HepG2 (cell line): Measurements from ENCODE around the gene RNH1. TPM values are rescaled to one million over a fixed set of nuclear protein-coding genes. Genes with fewer than 3 reads are reported as not detected.

Experiments used
- ATAC-seq: fragments of 200-7000 bp; cut with Tn5 transposase; 3 replicates; pipeline ENCODE4 v1.9.1; 2020; ENCODE audit warnings: mild to moderate bottlenecking, moderate library complexity
- BruUV-seq: library from RNA; stranded (reverse); fragments of 400-500 nt; replicated peaks from 2 replicates; lab custom pipeline; 2021; lab: Mats Ljungman, UMichigan
- CTCF ChIA-PET: fragments of 300-600 bp; formaldehyde crosslinking; extraction: SDS; loops from one replicate; lab custom pipeline; 2021; ENCODE audit warnings: low total read pairs, inconsistent platforms, low intra/inter-chr PET ratio; lab: Yijun Ruan, JAX
- POLR2A ChIA-PET: fragments of 350-600 bp; sonication (Branson Sonifier 250); formaldehyde crosslinking; loops from one replicate; lab custom pipeline; 2020; ENCODE audit warnings: antibody characterized with exemption, inconsistent platforms; lab: Yijun Ruan, JAX
- DNase-seq: peaks from one replicate; pipeline ENCODE4 v3.0.0-alpha.2; 2015; ENCODE audit warnings: low spot score
- FAIRE-seq: peaks from 3 replicates; lab custom pipeline; 2011; peaks lifted over from hg19 to GRCh38; lab: Jason Lieb, UNC
- H2AFZ ChIP-seq: one replicate; pipeline ENCODE4 v1.6.1; 2011; ENCODE audit warnings: low read length, inconsistent platforms
- H3K27ac ChIP-seq: fragments of 300-600 bp; 3 replicates; pipeline ENCODE4 v1.8.0; 2011; ENCODE audit warnings: mixed run types, mild to moderate bottlenecking, mixed read lengths, low read length, inconsistent platforms; ENCODE audit not compliant: insufficient read depth; ENCODE audit errors: extremely low read length
- H3K27me3 ChIP-seq, 2 experiments: fragments of 200-600 bp in 1 of 2; 2 replicates in 1 of 2; 3 replicates in 1 of 2; pipeline versions ENCODE4 v1.6.0 to v1.8.0; 2011; ENCODE audit warnings: low read length in 2 of 2, mild to moderate bottlenecking in 2 of 2, moderate library complexity in 2 of 2, inconsistent platforms in 1 of 2; ENCODE audit not compliant: insufficient read depth in 2 of 2, control insufficient read depth in 1 of 2
- H3K36me3 ChIP-seq, 2 experiments: fragments of 200-600 bp in 1 of 2; replicated peaks in 1 of 2; 2 replicates in 1 of 2; 3 replicates in 1 of 2; pipeline versions ENCODE4 v1.5.1 to v1.8.0; 2011; ENCODE audit warnings: low read length in 2 of 2, inconsistent platforms in 1 of 2; ENCODE audit not compliant: insufficient read depth in 2 of 2, control insufficient read depth in 1 of 2
- H3K4me1 ChIP-seq: 2 replicates; pipeline ENCODE4 v1.5.1; 2012; ENCODE audit warnings: low read length, inconsistent platforms; ENCODE audit not compliant: insufficient read depth
- H3K4me2 ChIP-seq: 2 replicates; pipeline ENCODE4 v1.6.0; 2011; ENCODE audit warnings: low read depth, low read length, inconsistent platforms
- H3K4me3 ChIP-seq, 3 experiments: fragments of 200-600 bp in 1 of 3; sonication (generic), shearing (Covaris generic) in 1 of 3; replicated peaks in 1 of 3; 2 replicates each; pipeline ENCODE4 v1.5.1; 2011 to 2016; ENCODE audit warnings: low read length in 3 of 3, inconsistent platforms in 2 of 3, low read depth in 2 of 3, mild to moderate bottlenecking in 2 of 3, control low read depth in 1 of 3, mixed read lengths in 1 of 3; ENCODE audit not compliant: insufficient read depth in 1 of 3
- H3K79me2 ChIP-seq: one replicate; pipeline ENCODE4 v1.6.1; 2011; ENCODE audit warnings: low read length, inconsistent platforms; ENCODE audit not compliant: insufficient read depth
- H3K9ac ChIP-seq: 2 replicates; pipeline ENCODE4 v1.6.0; 2011; ENCODE audit warnings: mild to moderate bottlenecking, low read depth, low read length, inconsistent platforms; ENCODE audit not compliant: insufficient read depth
- H3K9me3 ChIP-seq: 2 replicates; pipeline ENCODE4 v1.5.1; 2012; ENCODE audit warnings: mild to moderate bottlenecking, low read length
- H4K20me1 ChIP-seq: 2 replicates; pipeline ENCODE4 v1.6.0; 2011; ENCODE audit warnings: inconsistent platforms, mild to moderate bottlenecking, low read length, moderate library complexity; ENCODE audit not compliant: insufficient read depth
- CBX1 ChIP-seq: IDR thresholded peaks from one replicate; pipeline ENCODE4 v1.6.1; 2016; ENCODE audit warnings: antibody characterized with exemption, low read depth
- CREM ChIP-seq, 2 experiments: sonication (generic) in 1 of 2; formaldehyde crosslinking in 1 of 2; IDR thresholded peaks; 2 replicates each; pipeline versions ENCODE4 v1.4.0 to v1.6.1; 2016 to 2020; ENCODE audit warnings: antibody characterized with exemption in 1 of 2, mild to moderate bottlenecking in 1 of 2, missing genetic modification reagents in 1 of 2
- EED ChIP-seq: sonication (generic); formaldehyde crosslinking; IDR thresholded peaks from 2 replicates; pipeline ENCODE4 v1.5.0; 2020; ENCODE audit warnings: mild to moderate bottlenecking, missing genetic modification reagents
- FOXA3 ChIP-seq: IDR thresholded peaks from 2 replicates; pipeline ENCODE4 v1.6.1; 2016; ENCODE audit warnings: missing genetic modification reagents, missing compliant biosample characterization
- FOXC1 ChIP-seq: sonication (generic); formaldehyde crosslinking; IDR thresholded peaks from 2 replicates; pipeline ENCODE4 v1.8.0; 2022; ENCODE audit warnings: mild to moderate bottlenecking, missing genetic modification reagents, borderline replicate concordance
- MIER2 ChIP-seq: IDR thresholded peaks from 2 replicates; pipeline ENCODE4 v1.6.1; 2016; ENCODE audit warnings: missing biosample characterization, missing genetic modification reagents
- RORA ChIP-seq: sonication (generic); formaldehyde crosslinking; IDR thresholded peaks from 2 replicates; pipeline ENCODE4 v1.5.0; 2020; ENCODE audit warnings: mild to moderate bottlenecking, missing genetic modification reagents, moderate library complexity
- ZNF382 ChIP-seq: sonication (generic); formaldehyde crosslinking; IDR thresholded peaks from 2 replicates; pipeline ENCODE4 v1.5.0; 2020; ENCODE audit warnings: missing genetic modification reagents, mild to moderate bottlenecking, borderline replicate concordance
- ZNF746 ChIP-seq: sonication (generic); formaldehyde crosslinking; IDR thresholded peaks from 2 replicates; pipeline ENCODE4 v1.8.0; 2022; ENCODE audit warnings: mild to moderate bottlenecking, missing genetic modification reagents
- ZNF776 ChIP-seq: sonication (generic); formaldehyde crosslinking; IDR thresholded peaks from 2 replicates; pipeline ENCODE4 v1.4.0; 2020; ENCODE audit warnings: mild to moderate bottlenecking, missing genetic modification reagents
- ZNF839 ChIP-seq: sonication (generic); formaldehyde crosslinking; IDR thresholded peaks from 2 replicates; pipeline ENCODE4 v1.4.0; 2020; ENCODE audit warnings: missing genetic modification reagents, mild to moderate bottlenecking, borderline replicate concordance
- WGBS: methylation state at CpG from one replicate; pipeline ENCODE4 v1.1.6; 2017; ENCODE audit warnings: low lambda C conversion rate; 5-methylcytosine and 5-hydroxymethylcytosine counted together
- in situ Hi-C: cut with HindIII; loops from 2 replicates; pipeline ENCODE4 v1.10.0; 2017; ENCODE audit warnings: low pct_unique_long_range_greater_than_20kb; ENCODE audit not compliant: extremely low pct_ligation_motif_present
- intact Hi-C: fragments of 100-400 bp; cut with micrococcal nuclease; formaldehyde crosslinking; loops from one replicate; pipeline ENCODE4 v1.10.0; 2022; ENCODE audit not compliant: unreplicated experiment
- polyA plus RNA-seq, 8 experiments: library from polyadenylated mRNA; depleted of rRNA in 3 of 8; stranded (reverse) in 7 of 8; unstranded in 1 of 8; fragments of >200 nt; fragmentation: Illumina TruSeq in 4 of 8; extraction: Trizol in 4 of 8; gene quantifications; 2 replicates each; pipeline versions ENCODE4 v1.2.1 to v1.2.3, GENCODE V29; 2011 to 2016; ENCODE audit warnings: low read depth in 4 of 8, missing spikeins in 1 of 8, mixed read lengths in 1 of 8; ENCODE audit not compliant: insufficient read depth in 1 of 8
- total RNA-seq, 5 experiments: library from RNA; depleted of rRNA; stranded (reverse); fragments of >200 nt; fragmentation: Illumina TruSeq; extraction: Trizol; gene quantifications; 2 replicates each; pipeline ENCODE4 v1.2.3, GENCODE V29; 2016; ENCODE audit warnings: low read depth in 1 of 5
- TF ChIP-seq, protein P1 (sequence below): sonication (generic); formaldehyde crosslinking; IDR thresholded peaks from 2 replicates; pipeline ENCODE4 v1.4.0; 2020; ENCODE audit warnings: missing genetic modification reagents, mild to moderate bottlenecking, borderline replicate concordance
- TF ChIP-seq, protein P2 (sequence below): sonication (generic); formaldehyde crosslinking; IDR thresholded peaks from 2 replicates; pipeline ENCODE4 v1.5.1; 2020; ENCODE audit warnings: mild to moderate bottlenecking, missing genetic modification reagents, borderline replicate concordance

Gene RNH1
- total and polyA plus RNA-seq, 2 of the 13 experiments (the other 11 are each of a cell fraction or from before 2014, with no cell fraction given): 36.0 to 74.1 TPM

DNA sequence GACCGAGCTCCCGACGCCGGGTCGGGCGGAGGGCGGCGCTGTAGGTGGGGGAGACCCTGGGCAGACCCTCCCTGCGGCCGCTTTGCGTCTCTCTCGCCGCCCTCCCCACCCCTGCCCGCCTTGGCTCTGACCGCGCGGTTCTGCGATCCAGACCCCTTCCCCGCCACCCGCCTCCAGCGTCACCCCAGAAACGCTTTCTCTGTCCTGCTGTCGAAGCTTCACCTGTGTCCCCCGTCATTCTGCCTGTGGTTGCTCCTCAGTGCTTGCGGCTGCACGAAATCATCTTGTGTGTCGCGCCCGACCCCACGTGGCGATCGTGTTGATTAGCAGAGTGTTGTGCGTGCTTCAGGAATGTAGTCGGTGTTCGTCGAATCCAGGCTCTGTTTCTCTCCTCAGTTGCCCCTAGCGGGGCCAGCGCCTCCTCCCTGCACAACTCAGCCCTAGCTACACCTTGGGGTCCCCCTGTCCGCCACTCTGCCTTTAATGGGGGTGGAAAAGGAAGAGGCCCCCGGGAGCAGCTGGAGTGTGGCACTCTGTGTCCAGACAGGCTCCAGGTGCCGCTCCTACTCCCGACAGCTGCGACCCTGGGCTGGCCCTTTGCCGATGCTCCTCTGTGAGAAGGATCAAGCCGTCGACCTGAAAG is 56.1 kb downstream of the RNH1 start (continued):
- TF ChIP-seq, protein P1, sequence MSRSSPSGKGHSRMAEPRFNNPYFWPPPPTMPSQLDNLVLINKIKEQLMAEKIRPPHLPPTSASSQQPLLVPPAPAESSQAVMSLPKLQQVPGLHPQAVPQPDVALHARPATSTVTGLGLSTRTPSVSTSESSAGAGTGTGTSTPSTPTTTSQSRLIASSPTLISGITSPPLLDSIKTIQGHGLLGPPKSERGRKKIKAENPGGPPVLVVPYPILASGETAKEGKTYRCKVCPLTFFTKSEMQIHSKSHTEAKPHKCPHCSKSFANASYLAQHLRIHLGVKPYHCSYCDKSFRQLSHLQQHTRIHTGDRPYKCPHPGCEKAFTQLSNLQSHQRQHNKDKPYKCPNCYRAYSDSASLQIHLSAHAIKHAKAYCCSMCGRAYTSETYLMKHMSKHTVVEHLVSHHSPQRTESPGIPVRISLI (CRISPR knock-in tag): no peak
- no peak for TF ChIP-seq CREM (IDR thresholded peaks at IDR 0.05)
- TF ChIP-seq CREM (CRISPR knock-in tag; IDR thresholded peaks at IDR 0.05): no peak

DNA sequence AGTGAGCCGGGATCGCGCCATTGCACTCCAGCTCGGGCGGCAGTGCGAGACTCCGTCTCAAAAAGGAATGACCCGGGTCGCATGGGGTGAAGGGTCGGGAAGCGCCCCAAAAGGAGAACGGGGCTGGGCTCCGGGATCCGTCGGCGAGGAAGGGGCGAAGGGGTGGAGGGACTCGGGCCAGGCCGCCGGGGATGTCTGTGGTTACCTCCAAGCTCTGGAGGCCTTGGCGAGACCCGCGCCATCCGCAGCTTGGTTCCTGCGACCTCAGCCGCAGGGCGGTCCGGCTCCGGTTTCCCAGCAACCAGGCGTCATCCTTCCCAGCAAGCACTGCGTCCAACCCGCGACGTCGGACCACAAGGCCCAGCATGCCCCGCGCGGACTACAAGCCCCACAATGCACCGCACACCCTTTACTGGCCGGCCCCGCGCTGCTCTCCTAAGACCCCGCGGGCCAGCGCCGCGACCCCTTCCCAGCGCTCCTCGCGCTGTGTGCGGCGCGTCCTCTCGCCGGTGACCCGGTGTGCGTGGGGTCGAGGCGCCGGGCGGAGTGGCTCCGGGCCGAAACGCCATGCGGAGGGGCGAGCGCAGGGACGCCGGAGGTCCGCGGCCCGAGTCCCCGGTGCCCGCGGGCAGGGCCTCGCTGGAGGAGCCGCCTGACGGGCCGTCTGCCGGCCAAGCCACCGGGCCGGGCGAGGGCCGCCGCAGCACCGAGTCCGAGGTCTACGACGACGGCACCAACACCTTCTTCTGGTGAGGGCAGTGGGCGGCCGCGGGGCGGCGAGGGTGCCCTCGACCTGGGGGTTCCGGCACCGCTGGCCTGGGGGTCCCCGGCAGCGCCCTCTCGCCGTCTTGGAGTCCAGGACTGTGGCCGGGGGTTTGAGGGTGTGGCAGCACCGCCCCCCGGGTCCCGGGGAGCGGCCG is 56.9 kb downstream of the RNH1 start, which contains the start of gene PTDSS2:
Gene PTDSS2, plus strand, starts transcription at position 391 of the 920 bp plus-strand sequence. Its CDS starts 177 bp downstream, at position 568.
- Histone ChIP-seq H3K79me2 (peaks cover 39% of the 10 kb centered on the region), H4K20me1 (no peaks in the 10 kb centered on the region), H3K36me3 (peaks cover 9 to 27% of the 10 kb centered on the region in 2 experiments), H3K27ac (peak within 1 kb of the TSS; percentile 54), H2AFZ (no peak within 1 kb of the TSS), H3K4me1 (peaks cover 55% of the 10 kb centered on the region), H3K4me3 (peak within 1 kb of the TSS; percentile 78 to 89 (median 86)), H3K9me3 (no peaks in the 10 kb centered on the region), H3K27me3 (no peaks in the 10 kb centered on the region; a peak in 1 of 5 replicates), H3K9ac (peak within 1 kb of the TSS; percentile 89), H3K4me2 (peak within 1 kb of the TSS; percentile 87)
- intact Hi-C loops (loop anchor here (5.0 kb wide), 1 partner anchor 43 kb away; no protein-coding TSS in a partner anchor), in situ Hi-C loops (no loop called here)
- ChIA-PET POLR2A (interaction anchor here (0.7 to 3.9 kb wide), 11 partner anchors 8 to 145 kb away, joined by 3 to 31 read pairs (median 5); partner anchors contain the start of gene ANO9), CTCF (interaction anchor here (1.2 to 4.4 kb wide), 3 partner anchors 45 to 68 kb away, joined by 3 to 20 read pairs (median 5); no protein-coding TSS in a partner anchor)
- under 1% methylated on average over 36 of the region's 108 CpGs for WGBS
- ATAC-seq (peak; percentile 83), DNase-seq (peak; percentile 89), FAIRE-seq (peak; percentile 88)
- no TSS peak for BruUV-seq
- TF ChIP-seq ZNF746 (CRISPR knock-in tag) (no peak), MIER2 (CRISPR knock-in tag) (0 out of 2 replicates have a peak, but pooled peaks have one; percentile 12), FOXA3 (CRISPR knock-in tag) (peak; percentile 56), ZNF839 (CRISPR knock-in tag) (0 out of 2 replicates have a peak, but pooled peaks have one; percentile 45), EED (CRISPR knock-in tag) (0 out of 2 replicates have a peak, but pooled peaks have one; percentile 28), ZNF776 (CRISPR knock-in tag) (0 out of 2 replicates have a peak, but pooled peaks have one; percentile 57), RORA (CRISPR knock-in tag) (no peak), ZNF382 (no peak), FOXC1 (peak; percentile 33; the same call in 1 of the 2 replicates), CBX1 (peak; percentile 26)
- TF ChIP-seq, protein P2, sequence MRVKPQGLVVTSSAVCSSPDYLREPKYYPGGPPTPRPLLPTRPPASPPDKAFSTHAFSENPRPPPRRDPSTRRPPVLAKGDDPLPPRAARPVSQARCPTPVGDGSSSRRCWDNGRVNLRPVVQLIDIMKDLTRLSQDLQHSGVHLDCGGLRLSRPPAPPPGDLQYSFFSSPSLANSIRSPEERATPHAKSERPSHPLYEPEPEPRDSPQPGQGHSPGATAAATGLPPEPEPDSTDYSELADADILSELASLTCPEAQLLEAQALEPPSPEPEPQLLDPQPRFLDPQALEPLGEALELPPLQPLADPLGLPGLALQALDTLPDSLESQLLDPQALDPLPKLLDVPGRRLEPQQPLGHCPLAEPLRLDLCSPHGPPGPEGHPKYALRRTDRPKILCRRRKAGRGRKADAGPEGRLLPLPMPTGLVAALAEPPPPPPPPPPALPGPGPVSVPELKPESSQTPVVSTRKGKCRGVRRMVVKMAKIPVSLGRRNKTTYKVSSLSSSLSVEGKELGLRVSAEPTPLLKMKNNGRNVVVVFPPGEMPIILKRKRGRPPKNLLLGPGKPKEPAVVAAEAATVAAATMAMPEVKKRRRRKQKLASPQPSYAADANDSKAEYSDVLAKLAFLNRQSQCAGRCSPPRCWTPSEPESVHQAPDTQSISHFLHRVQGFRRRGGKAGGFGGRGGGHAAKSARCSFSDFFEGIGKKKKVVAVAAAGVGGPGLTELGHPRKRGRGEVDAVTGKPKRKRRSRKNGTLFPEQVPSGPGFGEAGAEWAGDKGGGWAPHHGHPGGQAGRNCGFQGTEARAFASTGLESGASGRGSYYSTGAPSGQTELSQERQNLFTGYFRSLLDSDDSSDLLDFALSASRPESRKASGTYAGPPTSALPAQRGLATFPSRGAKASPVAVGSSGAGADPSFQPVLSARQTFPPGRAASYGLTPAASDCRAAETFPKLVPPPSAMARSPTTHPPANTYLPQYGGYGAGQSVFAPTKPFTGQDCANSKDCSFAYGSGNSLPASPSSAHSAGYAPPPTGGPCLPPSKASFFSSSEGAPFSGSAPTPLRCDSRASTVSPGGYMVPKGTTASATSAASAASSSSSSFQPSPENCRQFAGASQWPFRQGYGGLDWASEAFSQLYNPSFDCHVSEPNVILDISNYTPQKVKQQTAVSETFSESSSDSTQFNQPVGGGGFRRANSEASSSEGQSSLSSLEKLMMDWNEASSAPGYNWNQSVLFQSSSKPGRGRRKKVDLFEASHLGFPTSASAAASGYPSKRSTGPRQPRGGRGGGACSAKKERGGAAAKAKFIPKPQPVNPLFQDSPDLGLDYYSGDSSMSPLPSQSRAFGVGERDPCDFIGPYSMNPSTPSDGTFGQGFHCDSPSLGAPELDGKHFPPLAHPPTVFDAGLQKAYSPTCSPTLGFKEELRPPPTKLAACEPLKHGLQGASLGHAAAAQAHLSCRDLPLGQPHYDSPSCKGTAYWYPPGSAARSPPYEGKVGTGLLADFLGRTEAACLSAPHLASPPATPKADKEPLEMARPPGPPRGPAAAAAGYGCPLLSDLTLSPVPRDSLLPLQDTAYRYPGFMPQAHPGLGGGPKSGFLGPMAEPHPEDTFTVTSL (CRISPR knock-in tag): peak; percentile 17; the same call in 1 of the 2 replicates
